Activated CD4-positive, alpha-beta T cell treated with anti-CD3 and anti-CD28 coated beads, Interleukin-2, amount 50 U/mL, for 24 hours (primary cell): Measurements from ENCODE around the gene NTRK3.
"Not testable (repeated sequence)": the region's sequence is repeated elsewhere in the genome, so short reads cannot be mapped to it uniquely, and the experiment has no call there.

ENCODE experiments used
- DNase-seq, 2 donors: peaks; one replicate each; pipeline ENCODE4 v3.0.0-alpha.2; 2020; ENCODE audit warnings: low read depth in 1 of 2, low spot score in 1 of 2

NTRK3 gene

GRCh38 chr15:88080616-88081015 lies 175.9 kb downstream of the NTRK3 start:
- DNase-seq: no peak

GRCh38 chr15:88077296-88078020 lies 179.1 kb downstream of the NTRK3 start:
- no peak for DNase-seq

- no peak for DNase-seq
Measured at GRCh38 chr15:88076328-88076727, 180.2 kb downstream of the NTRK3 start.

- DNase-seq: no peak
Measured at GRCh38 chr15:88075102-88075501, 181.4 kb downstream of the NTRK3 start.

- DNase-seq: no peak
Measured at GRCh38 chr15:88074386-88074785, 182.2 kb downstream of the NTRK3 start.

GRCh38 chr15:88073391-88073691 lies 183.2 kb downstream of the NTRK3 start:
- DNase-seq: no peak

- no peak for DNase-seq
Measured at GRCh38 chr15:88072598-88073390, 183.7 kb downstream of the NTRK3 start.

GRCh38 chr15:88072133-88072532 lies 184.4 kb downstream of the NTRK3 start:
- DNase-seq: not testable (repeated sequence)

- DNase-seq: no peak
Measured at GRCh38 chr15:88071141-88071540, 185.4 kb downstream of the NTRK3 start.

- DNase-seq: no peak
Measured at GRCh38 chr15:88069561-88069960, 187.0 kb downstream of the NTRK3 start.

GRCh38 chr15:88067331-88067685 lies 189.2 kb downstream of the NTRK3 start:
- DNase-seq: no peak

GRCh38 chr15:88066636-88067330 lies 189.8 kb downstream of the NTRK3 start:
- DNase-seq: no peak

GRCh38 chr15:88061452-88061851 lies 195.1 kb downstream of the NTRK3 start:
- no peak for DNase-seq

- no peak for DNase-seq
Measured at GRCh38 chr15:88060383-88060782, 196.2 kb downstream of the NTRK3 start.

GRCh38 chr15:88057836-88058235 lies 198.7 kb downstream of the NTRK3 start:
- DNase-seq: no peak

GRCh38 chr15:88049506-88049905 lies 207.0 kb downstream of the NTRK3 start:
- no peak for DNase-seq

GRCh38 chr15:88048755-88049154 lies 207.8 kb downstream of the NTRK3 start:
- no peak for DNase-seq

- DNase-seq: no peak
Measured at GRCh38 chr15:88048237-88048636, 208.3 kb downstream of the NTRK3 start.

- DNase-seq: no peak
Measured at GRCh38 chr15:88046576-88047129, 209.9 kb downstream of the NTRK3 start.

GRCh38 chr15:88043396-88043795 lies 213.1 kb downstream of the NTRK3 start:
- DNase-seq: no peak

- no peak for DNase-seq
Measured at GRCh38 chr15:88042047-88042446, 214.5 kb downstream of the NTRK3 start.

- DNase-seq: no peak
Measured at GRCh38 chr15:88040516-88040915, 216.0 kb downstream of the NTRK3 start.
